Left ventricle myocardium inferior (tissue), 1 donor: ENCODE data around the gene EMX1. TPM values are rescaled to one million over a fixed set of nuclear protein-coding genes. Genes with fewer than 3 reads are reported as not detected.

ENCODE experiments used
- DNase-seq: peaks from one replicate; pipeline ENCODE4 v3.0.0-alpha.2; 2020
- H3K27ac ChIP-seq: fragments of 200-600 bp; replicated peaks from 2 replicates; pipeline ENCODE4 v1.8.0; 2021
- H3K27me3 ChIP-seq: fragments of 200-600 bp; 2 replicates; pipeline ENCODE4 v1.8.0; 2021; ENCODE audit warnings: low read depth
- H3K36me3 ChIP-seq: fragments of 200-600 bp; 2 replicates; pipeline ENCODE4 v1.8.0; 2021
- H3K4me1 ChIP-seq: fragments of 200-600 bp; 2 replicates; pipeline ENCODE4 v1.8.0; 2021
- H3K4me3 ChIP-seq: fragments of 200-600 bp; 2 replicates; pipeline ENCODE4 v1.8.0; 2021; ENCODE audit warnings: mild to moderate bottlenecking, moderate library complexity
- H3K9me3 ChIP-seq: fragments of 200-600 bp; replicated peaks from 2 replicates; pipeline ENCODE4 v1.8.0; 2021
- CTCF ChIP-seq: fragments of 200-600 bp; IDR thresholded peaks from 2 replicates; pipeline ENCODE4 v1.8.0; 2021; ENCODE audit warnings: antibody characterized with exemption, mild to moderate bottlenecking, borderline replicate concordance
- intact Hi-C: fragments of 100-400 bp; cut with micrococcal nuclease; formaldehyde crosslinking; loops from one replicate; pipeline ENCODE4 v1.11.0; 2022
- total RNA-seq: library from RNA; stranded (reverse); fragmentation: NEBNext Ultra II Directional; extraction: Animal tissue kit (Norgen Biotek cat#: 25700); gene quantifications from one replicate; pipeline ENCODE4 v1.2.1, GENCODE V29; 2021
- donor health status: DM: no; HTN: yes; CAD: no; lungs with severe emphysema.

EMX1 gene
- total RNA-seq, 1 donor from 2014 or later: not detected

- DNase-seq: no peak
- TF ChIP-seq CTCF: no peak
These were observed 32.3 kb downstream of the EMX1 start for GRCh38 chr2:72949642-72950041.

GRCh38 chr2:72950558-72951255 lies 33.4 kb downstream of the EMX1 start:
- intact Hi-C loops: no loop called here
- Histone ChIP-seq H3K27ac (no peak overlapping the region), H3K27me3 (no peaks in the 10 kb centered on the region), H3K4me3 (no peak overlapping the region), H3K9me3 (no peaks in the 10 kb centered on the region), H3K4me1 (peaks cover 7% of the 10 kb centered on the region), H3K36me3 (no peaks in the 10 kb centered on the region)
- DNase-seq: no peak
- TF ChIP-seq CTCF: no peak

More at GRCh38 chr2:72949642-72950041, 32.3 kb downstream of the EMX1 start:
- H3K9me3 ChIP-seq: no peaks in the 10 kb centered on the region
- no peak overlapping the region for H3K4me3 ChIP-seq
- H3K27ac ChIP-seq: no peak overlapping the region
- H3K27me3 ChIP-seq: no peaks in the 10 kb centered on the region
- peaks cover 5% of the 10 kb centered on the region for H3K4me1 ChIP-seq
- intact Hi-C loops: no loop called here
- H3K36me3 ChIP-seq: peaks cover 5% of the 10 kb centered on the region

GRCh38 chr2:72951303-72952095 lies 34.2 kb downstream of the EMX1 start:
- no peak for TF ChIP-seq CTCF
- intact Hi-C loops: no loop called here
- Histone ChIP-seq H3K9me3 (no peaks in the 10 kb centered on the region), H3K36me3 (no peaks in the 10 kb centered on the region), H3K4me1 (peaks cover 7% of the 10 kb centered on the region), H3K4me3 (no peak overlapping the region), H3K27me3 (no peaks in the 10 kb centered on the region), H3K27ac (no peak overlapping the region)
- DNase-seq: no peak

- H3K9me3 ChIP-seq: no peaks in the 10 kb centered on the region
- H3K27me3 ChIP-seq: no peaks in the 10 kb centered on the region
- peaks cover 7% of the 10 kb centered on the region for H3K4me1 ChIP-seq
- no peak for DNase-seq
- intact Hi-C loops: no loop called here
- TF ChIP-seq CTCF: no peak
- H3K36me3 ChIP-seq: no peaks in the 10 kb centered on the region
- no peak overlapping the region for H3K27ac ChIP-seq
- H3K4me3 ChIP-seq: no peak overlapping the region
These were observed 34.9 kb downstream of the EMX1 start for GRCh38 chr2:72952110-72952823.

- intact Hi-C loops: no loop called here
- Histone ChIP-seq H3K9me3 (no peaks in the 10 kb centered on the region), H3K27ac (no peak overlapping the region), H3K4me3 (no peak overlapping the region), H3K27me3 (no peaks in the 10 kb centered on the region), H3K36me3 (no peaks in the 10 kb centered on the region), H3K4me1 (peaks cover 7% of the 10 kb centered on the region)
- no peak for DNase-seq
- no peak for TF ChIP-seq CTCF
These were observed 35.6 kb downstream of the EMX1 start for GRCh38 chr2:72952961-72953360.
